Measurements from ENCODE around the gene ZMAT2.

DNA sequence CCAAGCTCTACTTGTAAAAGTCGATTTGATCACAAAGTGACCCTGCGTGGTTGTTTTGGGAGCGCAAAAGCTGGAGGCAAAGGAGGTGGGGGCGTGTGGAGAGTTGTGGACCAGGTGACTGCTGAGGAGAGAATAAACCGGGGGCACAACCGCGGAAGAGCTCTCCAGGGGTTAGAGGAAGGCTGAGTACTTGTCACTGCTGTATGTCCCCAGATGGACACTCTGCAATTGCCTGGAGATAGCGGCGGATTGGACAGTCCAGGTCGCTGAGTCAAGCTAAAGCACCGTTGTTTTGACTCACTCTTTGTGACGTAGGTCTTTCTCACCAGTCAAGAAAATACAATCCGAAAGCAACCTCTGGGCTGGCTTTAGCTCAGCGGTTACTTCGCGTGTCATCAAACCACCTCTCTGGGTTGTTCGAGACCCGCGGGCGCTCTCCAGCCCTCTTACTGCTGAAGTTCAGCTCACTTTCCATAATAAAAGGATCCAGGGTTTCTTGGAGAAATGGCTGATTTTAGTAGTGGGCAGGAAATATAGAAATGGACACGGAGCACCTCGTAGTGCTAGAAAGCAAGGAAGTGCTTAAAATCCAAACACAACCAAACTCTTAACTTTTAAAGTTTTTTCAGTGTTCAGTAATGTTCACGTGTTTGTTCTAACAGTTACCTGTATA, 25.7 kb downstream of the ZMAT2 start:
- TF ChIP-seq, protein P1, sequence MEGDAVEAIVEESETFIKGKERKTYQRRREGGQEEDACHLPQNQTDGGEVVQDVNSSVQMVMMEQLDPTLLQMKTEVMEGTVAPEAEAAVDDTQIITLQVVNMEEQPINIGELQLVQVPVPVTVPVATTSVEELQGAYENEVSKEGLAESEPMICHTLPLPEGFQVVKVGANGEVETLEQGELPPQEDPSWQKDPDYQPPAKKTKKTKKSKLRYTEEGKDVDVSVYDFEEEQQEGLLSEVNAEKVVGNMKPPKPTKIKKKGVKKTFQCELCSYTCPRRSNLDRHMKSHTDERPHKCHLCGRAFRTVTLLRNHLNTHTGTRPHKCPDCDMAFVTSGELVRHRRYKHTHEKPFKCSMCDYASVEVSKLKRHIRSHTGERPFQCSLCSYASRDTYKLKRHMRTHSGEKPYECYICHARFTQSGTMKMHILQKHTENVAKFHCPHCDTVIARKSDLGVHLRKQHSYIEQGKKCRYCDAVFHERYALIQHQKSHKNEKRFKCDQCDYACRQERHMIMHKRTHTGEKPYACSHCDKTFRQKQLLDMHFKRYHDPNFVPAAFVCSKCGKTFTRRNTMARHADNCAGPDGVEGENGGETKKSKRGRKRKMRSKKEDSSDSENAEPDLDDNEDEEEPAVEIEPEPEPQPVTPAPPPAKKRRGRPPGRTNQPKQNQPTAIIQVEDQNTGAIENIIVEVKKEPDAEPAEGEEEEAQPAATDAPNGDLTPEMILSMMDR (IDR thresholded peaks at IDR 0.05) = no peak
- no peak for TF ChIP-seq POLR2A (IDR thresholded peaks at IDR 0.05)

All from sigmoid colon (tissue), 3 donors.